AG08396 (cell line): ENCODE measurements around the gene NKD1.

Source experiments
- DNase-seq: peaks from one replicate; pipeline ENCODE4 v3.0.0; 2012; ENCODE audit warnings: low spot score, mixed read lengths

The NKD1 gene

DNA sequence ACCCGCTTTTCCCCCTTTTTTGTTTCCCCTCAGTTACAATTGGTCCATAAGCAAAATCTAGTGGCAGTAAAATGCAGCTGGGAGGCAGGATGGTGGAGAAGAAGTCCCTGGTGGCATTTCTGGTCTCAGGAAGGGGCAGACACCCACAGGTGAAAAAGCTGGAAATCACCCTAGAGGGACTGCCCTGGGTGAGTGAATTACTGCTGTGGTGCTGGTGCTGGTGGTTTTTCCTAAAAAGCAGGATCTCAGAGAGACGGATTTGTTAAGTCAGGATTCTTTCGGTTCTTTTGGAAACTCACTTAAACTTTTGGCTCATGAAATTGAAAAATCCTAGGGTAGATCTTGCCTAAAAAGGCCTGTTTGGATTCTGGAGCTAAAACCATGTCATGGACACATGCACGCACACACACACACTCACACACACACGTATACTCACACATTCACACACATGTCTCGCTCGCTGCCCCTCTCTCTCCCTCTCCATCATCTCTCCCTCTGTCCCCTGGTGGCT, 65.8 kb downstream of the NKD1 start:
- DNase-seq: no peak

DNA sequence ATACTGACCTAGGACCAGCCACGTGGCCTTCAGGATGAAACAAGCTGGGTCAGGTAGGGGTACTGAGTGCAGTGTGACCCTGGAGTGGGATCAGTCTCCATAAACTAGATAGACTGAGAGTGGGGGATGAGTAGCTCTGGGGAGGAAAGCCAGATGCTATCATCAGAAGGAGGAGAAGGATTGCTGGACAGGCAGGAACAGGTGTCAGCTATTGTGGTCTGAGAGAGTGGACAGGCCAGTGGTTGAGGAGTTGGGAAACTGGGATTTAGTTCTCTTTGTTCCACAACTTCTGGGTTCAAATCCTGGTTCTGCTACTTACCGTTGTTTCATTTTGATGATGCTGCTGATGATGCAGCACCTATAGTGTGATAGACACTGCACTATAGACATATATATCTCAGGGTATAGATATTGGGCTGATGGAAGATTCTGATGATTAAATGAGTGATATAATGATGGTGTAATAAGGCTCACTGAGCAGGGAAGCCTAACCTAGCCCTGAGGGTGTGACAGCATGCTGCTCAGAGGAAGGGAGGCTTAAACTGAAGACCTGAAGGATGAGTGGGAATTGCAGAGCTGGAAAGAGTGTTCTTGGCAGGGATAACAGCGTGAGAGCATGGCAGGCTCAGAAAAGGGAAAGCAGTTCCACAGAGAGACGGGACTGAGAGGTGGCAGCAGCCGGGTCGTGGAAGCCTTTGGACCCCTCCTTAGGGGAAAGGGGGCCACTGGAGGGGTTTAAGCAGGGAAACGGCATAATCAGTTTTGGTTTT, 66.9 kb downstream of the NKD1 start:
- DNase-seq: no peak

DNA sequence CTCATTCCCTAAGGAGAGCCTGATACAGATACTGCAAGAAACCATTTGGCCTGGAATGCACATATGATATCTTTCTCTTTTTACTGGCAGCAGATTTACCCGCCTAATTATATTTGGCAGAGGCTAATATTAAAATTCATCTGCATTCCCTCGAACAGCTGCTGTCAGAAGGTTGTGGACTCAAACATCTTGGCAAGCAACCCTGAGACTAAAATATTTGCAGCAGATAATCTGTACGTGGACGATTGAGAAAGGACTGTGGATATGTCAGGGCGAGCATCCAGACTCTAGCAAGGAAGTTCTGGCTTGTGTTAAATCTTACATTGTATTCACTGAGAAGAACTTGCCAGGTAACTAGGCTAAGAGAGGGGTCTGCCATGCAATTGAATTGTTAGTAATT, 67.7 kb downstream of the NKD1 start:
- DNase-seq: no peak

- no peak for DNase-seq
These were observed 68.2 kb downstream of the NKD1 start for GRCh38 chr16:50616386-50616785.

GRCh38 chr16:50616883-50617645, 68.9 kb downstream of the NKD1 start:
- DNase-seq: no peak

DNA sequence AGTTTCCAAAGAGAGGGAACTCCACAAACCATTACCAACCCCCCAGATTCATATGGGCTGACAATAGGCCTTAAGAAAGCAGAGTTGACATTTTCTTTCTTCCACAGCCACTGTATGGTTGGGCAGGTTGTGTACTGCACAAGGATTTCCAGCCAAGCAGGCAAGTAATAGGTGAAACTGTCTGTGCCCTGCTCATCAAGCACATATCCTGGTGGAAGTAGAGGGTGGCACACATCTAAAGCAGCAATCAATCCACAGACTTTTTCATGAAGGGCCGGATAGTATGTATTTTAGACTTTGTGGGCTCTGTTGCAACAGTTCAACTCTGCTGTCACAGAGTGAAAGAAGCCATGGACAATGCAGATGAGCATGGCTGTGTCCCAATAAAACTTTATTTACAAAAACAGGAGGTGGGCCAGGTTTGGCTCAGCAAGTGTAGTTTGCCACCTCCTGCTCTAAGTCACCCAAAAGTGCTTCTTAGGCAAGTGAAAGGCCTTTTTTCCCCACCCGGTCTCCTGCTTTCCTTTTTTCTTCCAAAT, 69.5 kb downstream of the NKD1 start:
- DNase-seq: no peak

DNA sequence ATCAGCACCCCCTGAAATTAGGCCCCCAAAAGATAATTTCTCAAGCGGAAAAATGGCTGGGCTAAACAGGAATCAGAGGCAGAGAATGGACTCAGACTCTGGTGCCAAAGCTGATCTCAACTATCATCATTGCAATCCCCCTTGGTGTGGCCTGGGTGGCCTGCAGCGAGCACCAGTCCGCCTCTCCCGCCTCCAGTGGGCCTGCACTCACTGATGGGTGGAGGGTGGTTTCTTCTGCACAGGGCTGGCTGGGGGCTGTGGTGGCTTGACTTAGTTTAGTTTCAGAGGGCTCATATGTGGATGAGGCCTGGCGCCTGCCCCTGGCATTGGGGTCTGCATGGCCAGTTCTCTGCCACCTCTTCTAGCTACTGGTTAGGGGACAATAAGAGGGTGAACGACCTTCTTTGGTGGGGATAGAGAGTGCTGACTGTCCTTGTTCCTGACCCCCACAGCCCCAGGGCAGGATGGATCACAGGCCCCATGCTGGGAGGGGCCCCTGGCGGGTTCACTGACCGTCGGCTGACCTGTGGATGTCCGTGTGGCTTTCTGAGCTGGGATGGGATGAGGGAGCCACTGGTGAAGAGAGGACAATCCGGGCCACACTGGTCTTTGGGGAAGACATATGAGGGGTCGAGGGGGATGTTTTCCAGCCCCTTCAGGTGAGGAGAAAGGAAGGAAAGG, 70.2 kb downstream of the NKD1 start:
- DNase-seq: no peak

- DNase-seq: no peak
These were observed 71.7 kb downstream of the NKD1 start for GRCh38 chr16:50619702-50620491.

DNA sequence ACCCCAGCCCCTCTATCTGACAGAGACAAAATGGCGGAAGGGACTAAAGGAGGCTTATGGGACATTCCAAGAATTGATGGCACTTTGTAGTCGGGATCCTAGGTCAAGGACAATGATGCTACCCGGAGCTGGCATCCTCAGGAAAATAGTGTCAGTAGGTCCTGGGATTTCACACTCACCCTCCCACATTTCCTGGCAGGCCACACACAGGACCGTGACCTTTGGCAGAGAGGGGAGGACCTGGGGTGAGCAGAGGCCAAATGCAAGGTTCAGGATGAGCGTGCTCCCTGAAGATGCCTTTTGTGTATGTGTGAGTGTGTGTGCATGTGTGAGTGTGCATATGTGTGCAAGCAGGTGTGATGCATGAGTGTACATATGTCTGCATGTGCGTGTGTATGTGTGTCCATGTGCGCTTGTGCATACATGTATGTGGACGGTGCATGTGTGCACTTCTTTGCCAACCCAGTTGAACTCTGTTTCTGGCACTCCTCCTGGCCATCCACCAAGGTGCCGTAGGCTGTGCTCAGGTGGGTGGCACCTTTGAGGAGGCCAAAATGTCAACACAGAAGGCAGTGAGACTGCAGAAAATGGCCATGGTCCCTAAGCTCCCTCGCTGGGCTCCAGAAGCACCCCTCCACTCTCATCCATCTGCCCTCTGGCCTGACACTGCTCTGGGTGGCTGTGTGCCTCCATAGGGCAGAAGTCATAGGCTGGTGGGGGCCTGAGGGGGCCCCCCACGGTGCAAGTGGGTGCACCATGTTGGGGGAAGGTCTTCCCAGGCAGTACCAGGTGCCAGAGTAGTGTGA, 72.7 kb downstream of the NKD1 start:
- DNase-seq: no peak

- DNase-seq: no peak
These were observed 73.2 kb downstream of the NKD1 start for GRCh38 chr16:50621452-50621792.

- no peak for DNase-seq
These were observed 73.8 kb downstream of the NKD1 start for GRCh38 chr16:50622029-50622428.

- DNase-seq: no peak
These were observed 74.6 kb downstream of the NKD1 start for GRCh38 chr16:50622643-50623369.

DNA sequence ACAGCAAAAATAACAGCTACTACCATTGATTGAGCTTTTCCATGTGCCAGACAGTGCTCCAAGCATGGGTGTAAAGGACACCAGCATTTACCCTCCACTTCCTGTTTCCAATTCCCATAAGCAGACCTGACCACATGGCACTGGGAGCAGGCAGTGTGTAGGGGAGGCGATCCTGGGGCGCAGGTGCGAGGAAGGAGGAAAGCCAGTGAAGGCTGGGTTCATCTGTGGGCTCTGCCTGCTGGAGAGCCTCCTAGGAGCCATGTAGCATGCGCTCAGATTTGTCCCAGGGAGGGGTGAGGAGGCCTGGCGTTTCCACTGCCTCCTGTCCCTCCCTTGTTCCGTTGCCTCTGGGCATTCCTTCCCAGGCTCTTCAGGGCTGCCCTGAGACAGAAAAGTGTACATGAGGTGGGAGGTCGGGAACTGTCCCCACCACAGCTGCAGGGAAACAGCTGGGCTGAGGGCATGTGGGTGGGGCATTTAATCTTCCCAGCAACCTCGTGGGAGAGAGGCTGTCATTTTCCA, 76.3 kb downstream of the NKD1 start:
- DNase-seq: no peak

DNA sequence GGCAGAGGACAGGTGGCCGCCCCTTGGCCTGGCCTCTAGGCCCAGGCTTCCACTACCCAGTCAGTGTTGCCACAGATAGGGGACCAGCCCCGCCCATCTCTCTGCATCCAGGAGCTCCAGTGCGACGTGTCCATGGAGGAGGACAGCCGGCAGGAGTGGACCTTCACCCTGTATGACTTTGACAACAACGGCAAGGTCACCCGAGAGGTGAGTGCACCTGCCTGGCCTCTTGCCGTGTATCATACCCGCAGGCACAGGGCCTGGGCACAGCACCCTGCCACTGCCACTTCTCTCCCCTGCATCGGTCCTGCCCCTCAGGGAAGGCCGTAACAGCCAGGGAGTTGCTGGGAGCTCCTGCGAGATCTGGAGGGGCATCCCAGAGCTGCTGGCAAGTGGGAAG, 77.2 kb downstream of the NKD1 start:
- no peak for DNase-seq

DNA sequence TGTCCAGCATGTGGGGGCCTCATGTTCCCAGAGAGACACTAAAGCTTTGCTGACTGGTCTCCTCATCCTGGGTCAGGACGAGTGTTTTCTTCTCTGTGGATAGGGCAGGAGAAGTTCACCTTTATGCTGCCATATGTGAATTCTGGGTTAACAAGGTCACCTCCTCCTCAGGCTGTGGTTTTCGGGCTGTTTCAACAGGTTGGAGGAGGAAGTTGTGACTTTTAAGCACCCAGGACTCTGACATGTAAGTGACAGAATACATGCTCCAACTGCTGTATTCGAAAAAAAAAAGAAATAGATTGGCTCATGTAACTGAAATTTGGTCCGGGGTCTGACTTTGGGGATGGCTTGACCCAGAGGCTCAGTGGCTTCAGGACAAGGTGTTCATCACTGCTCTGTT, 78.7 kb downstream of the NKD1 start:
- no peak for DNase-seq

- no peak for DNase-seq
These were observed 79.2 kb downstream of the NKD1 start for GRCh38 chr16:50627419-50627818.

DNA sequence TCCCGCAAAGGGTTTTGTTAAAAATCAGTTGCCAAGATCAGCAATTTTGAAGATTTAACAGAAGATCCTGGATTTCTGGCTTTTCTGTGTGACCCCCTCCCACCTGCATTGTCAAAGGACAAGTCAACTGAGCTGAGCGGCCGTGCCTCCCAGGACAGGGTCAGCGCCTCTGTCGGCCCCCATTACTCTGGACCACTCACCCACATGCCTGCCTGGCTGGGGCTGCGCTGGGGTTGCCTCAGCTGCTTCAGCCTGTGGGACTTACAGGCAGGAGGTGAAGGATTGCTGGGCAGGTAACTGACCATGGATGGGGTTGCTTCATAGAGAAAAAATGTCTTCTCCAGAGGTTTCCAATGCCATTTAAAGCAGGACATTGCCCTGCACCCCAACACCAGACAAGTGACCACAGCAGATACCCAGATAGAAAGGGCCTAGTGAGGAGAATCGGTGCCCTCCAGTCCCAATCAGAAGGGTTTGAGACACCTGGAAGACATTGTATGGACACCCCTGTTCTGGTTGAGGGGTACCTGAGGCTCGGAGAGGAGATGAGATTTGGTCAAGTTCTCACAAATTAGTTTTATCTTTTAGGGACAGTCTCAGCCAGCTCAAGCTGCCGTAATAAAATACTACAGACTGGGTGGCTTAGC, 80.1 kb downstream of the NKD1 start:
- DNase-seq: no peak

DNA sequence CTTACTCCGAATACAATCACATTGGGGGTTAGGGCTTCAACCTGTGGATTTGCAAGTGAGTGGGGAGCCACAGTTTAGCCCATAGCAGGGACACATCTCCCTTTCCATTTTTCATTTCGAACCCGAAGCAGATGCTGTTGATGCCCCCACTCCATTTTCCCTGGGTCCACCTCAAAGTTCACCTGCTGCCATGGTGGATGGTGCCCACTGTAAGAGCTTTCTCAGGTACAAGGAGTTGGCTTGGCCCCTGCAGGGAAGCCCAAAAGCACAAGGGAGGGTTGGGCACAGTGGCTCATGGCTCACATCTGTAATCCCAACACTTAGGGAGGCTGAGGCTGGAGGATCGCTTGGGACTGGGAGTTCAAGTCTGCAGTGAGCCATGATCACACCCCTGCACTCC, 81.1 kb downstream of the NKD1 start:
- no peak for DNase-seq

GRCh38 chr16:50630394-50631020, 82.3 kb downstream of the NKD1 start:
- no peak for DNase-seq
